Hepatocyte (in vitro differentiated cells): ENCODE data around the gene PPID. TPM values are rescaled to one million over a fixed set of nuclear protein-coding genes. Genes with fewer than 3 reads are reported as not detected.

ENCODE experiments used
- DNase-seq: peaks from one replicate; pipeline ENCODE4 v3.0.0-alpha.2; 2016; ENCODE audit warnings: low spot score
- H2AFZ ChIP-seq: fragments of 200-600 bp; sonication (generic); 2 replicates; pipeline ENCODE4 v1.6.0; 2016; ENCODE audit warnings: antibody characterized with exemption, mild to moderate bottlenecking
- H3K27ac ChIP-seq: fragments of 200-600 bp; sonication (generic); 2 replicates; pipeline ENCODE4 v1.5.1; 2016; ENCODE audit warnings: mild to moderate bottlenecking
- H3K27me3 ChIP-seq: fragments of 200-600 bp; sonication (generic); 2 replicates; pipeline ENCODE4 v1.6.1; 2016
- H3K36me3 ChIP-seq: fragments of 200-600 bp; sonication (generic); replicated peaks from 2 replicates; pipeline ENCODE4 v1.5.1; 2016; ENCODE audit warnings: low read depth; ENCODE audit not compliant: insufficient read depth
- H3K4me1 ChIP-seq: fragments of 200-600 bp; sonication (generic); 2 replicates; pipeline ENCODE4 v1.5.1; 2016; ENCODE audit warnings: mild to moderate bottlenecking, moderate library complexity; ENCODE audit not compliant: insufficient read depth
- H3K4me2 ChIP-seq: fragments of 200-600 bp; sonication (generic); 2 replicates; pipeline ENCODE4 v1.6.0; 2016
- H3K4me3 ChIP-seq: fragments of 200-600 bp; sonication (generic); 2 replicates; pipeline ENCODE4 v1.5.1; 2016; ENCODE audit warnings: mild to moderate bottlenecking
- H3K79me2 ChIP-seq: fragments of 200-600 bp; sonication (generic); 2 replicates; pipeline ENCODE4 v1.6.0; 2017; ENCODE audit warnings: mild to moderate bottlenecking
- H3K9me2 ChIP-seq: fragments of 200-600 bp; sonication (generic); replicated peaks from 2 replicates; pipeline ENCODE4 v1.6.0; 2017; ENCODE audit warnings: mild to moderate bottlenecking; ENCODE audit not compliant: insufficient read depth
- H3K9me3 ChIP-seq: fragments of 200-600 bp; sonication (generic); 2 replicates; pipeline ENCODE4 v1.5.1; 2016; ENCODE audit warnings: low read depth, mild to moderate bottlenecking
- H4K20me1 ChIP-seq: fragments of 200-600 bp; sonication (generic); 2 replicates; pipeline ENCODE4 v1.6.0; 2016; ENCODE audit warnings: mild to moderate bottlenecking; ENCODE audit not compliant: insufficient read depth, poor library complexity, severe bottlenecking
- EZH2 ChIP-seq: fragments of 200-600 bp; sonication (generic); IDR thresholded peaks from 2 replicates; pipeline ENCODE4 v1.6.1; 2016; ENCODE audit warnings: antibody characterized with exemption, mild to moderate bottlenecking, borderline replicate concordance
- EZH2phosphoT487 ChIP-seq: fragments of 200-600 bp; sonication (generic); IDR thresholded peaks from one replicate; pipeline ENCODE4 v1.6.1; 2018; ENCODE audit warnings: antibody characterized with exemption, mild to moderate bottlenecking, low read depth, moderate library complexity; ENCODE audit not compliant: unreplicated experiment, severe bottlenecking
- WGBS: methylation state at CpG from one replicate; pipeline ENCODE4 v1.1.6; 2016; ENCODE audit warnings: low lambda C conversion rate; ENCODE audit errors: missing lambda C conversion rate; 5-methylcytosine and 5-hydroxymethylcytosine counted together
- polyA plus RNA-seq: library from polyadenylated mRNA; unstranded; fragments of >200 nt; fragmentation: Nextera tagmentation; extraction: Ambion mirVana; gene quantifications from 2 replicates; pipeline ENCODE4 v1.2.1, GENCODE V29; 2016
- total RNA-seq: library from RNA; depleted of rRNA; stranded (reverse); fragments of >200 nt; gene quantifications from 2 replicates; pipeline ENCODE4 v1.2.3, GENCODE V29; 2014
- TF ChIP-seq, protein P1 (sequence below): fragments of 200-600 bp; sonication (generic); IDR thresholded peaks from 2 replicates; pipeline ENCODE4 v1.5.1; 2016; ENCODE audit warnings: antibody characterized with exemption, mild to moderate bottlenecking; ENCODE audit not compliant: poor library complexity

Gene PPID
- total RNA-seq: 41.2 and 48.2 TPM in 2 replicates
- 43.1 and 49.3 TPM in 2 replicates for polyA plus RNA-seq

- Histone ChIP-seq H3K36me3 (no peaks in the 10 kb centered on the region), H3K27ac (peak within 1 kb of the TSS; percentile 98), H3K27me3 (no peaks in the 10 kb centered on the region), H3K9me2 (no peaks in the 10 kb centered on the region), H3K4me3 (peak within 1 kb of the TSS; percentile 82), H3K9me3 (no peaks in the 10 kb centered on the region), H3K4me1 (no peaks in the 10 kb centered on the region), H2AFZ (peak within 1 kb of the TSS; percentile 98), H3K79me2 (peaks cover 29% of the 10 kb centered on the region), H4K20me1 (no peaks in the 10 kb centered on the region), H3K4me2 (peak within 1 kb of the TSS; percentile 83)
- WGBS: 3% methylated on average over 65 of the region's 65 CpGs
- TF ChIP-seq EZH2phosphoT487: no peak
- TF ChIP-seq, protein P1, sequence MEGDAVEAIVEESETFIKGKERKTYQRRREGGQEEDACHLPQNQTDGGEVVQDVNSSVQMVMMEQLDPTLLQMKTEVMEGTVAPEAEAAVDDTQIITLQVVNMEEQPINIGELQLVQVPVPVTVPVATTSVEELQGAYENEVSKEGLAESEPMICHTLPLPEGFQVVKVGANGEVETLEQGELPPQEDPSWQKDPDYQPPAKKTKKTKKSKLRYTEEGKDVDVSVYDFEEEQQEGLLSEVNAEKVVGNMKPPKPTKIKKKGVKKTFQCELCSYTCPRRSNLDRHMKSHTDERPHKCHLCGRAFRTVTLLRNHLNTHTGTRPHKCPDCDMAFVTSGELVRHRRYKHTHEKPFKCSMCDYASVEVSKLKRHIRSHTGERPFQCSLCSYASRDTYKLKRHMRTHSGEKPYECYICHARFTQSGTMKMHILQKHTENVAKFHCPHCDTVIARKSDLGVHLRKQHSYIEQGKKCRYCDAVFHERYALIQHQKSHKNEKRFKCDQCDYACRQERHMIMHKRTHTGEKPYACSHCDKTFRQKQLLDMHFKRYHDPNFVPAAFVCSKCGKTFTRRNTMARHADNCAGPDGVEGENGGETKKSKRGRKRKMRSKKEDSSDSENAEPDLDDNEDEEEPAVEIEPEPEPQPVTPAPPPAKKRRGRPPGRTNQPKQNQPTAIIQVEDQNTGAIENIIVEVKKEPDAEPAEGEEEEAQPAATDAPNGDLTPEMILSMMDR: no peak
- no peak for TF ChIP-seq EZH2
- peak; percentile 90 for DNase-seq
These were observed at the start of gene PPID for GRCh38 chr4:158722917-158723793. Gene PPID, minus strand, starts transcription at chr4:158723396. Its CDS starts 108 bp downstream, at chr4:158723288.

GRCh38 chr4:158771776-158772175 lies 48.6 kb upstream of the PPID start:
- Histone ChIP-seq H3K79me2 (peaks cover 73% of the 10 kb centered on the region), H3K27ac (no peak overlapping the region)

GRCh38 chr4:158770671-158771070 lies 47.5 kb upstream of the PPID start:
- Histone ChIP-seq H3K9me3 (no peaks in the 10 kb centered on the region), H2AFZ (no peak overlapping the region), H3K4me1 (peaks cover 18% of the 10 kb centered on the region), H3K27ac (no peak overlapping the region), H3K79me2 (peaks cover 62% of the 10 kb centered on the region), H4K20me1 (no peaks in the 10 kb centered on the region), H3K36me3 (no peaks in the 10 kb centered on the region), H3K9me2 (no peaks in the 10 kb centered on the region), H3K4me2 (peak overlapping the region; percentile 82), H3K27me3 (no peaks in the 10 kb centered on the region), H3K4me3 (no peak overlapping the region)
- 98% methylated on average over 5 of the region's 5 CpGs for WGBS
- DNase-seq: no peak
- TF ChIP-seq, protein P1: no peak
- no peak for TF ChIP-seq EZH2phosphoT487
- no peak for TF ChIP-seq EZH2

More at GRCh38 chr4:158771776-158772175, 48.6 kb upstream of the PPID start:
- TF ChIP-seq EZH2: no peak
- TF ChIP-seq, protein P1: no peak
- TF ChIP-seq EZH2phosphoT487: no peak
- H3K36me3 ChIP-seq: no peaks in the 10 kb centered on the region
- no peak overlapping the region for H3K4me3 ChIP-seq
- H3K27me3 ChIP-seq: no peaks in the 10 kb centered on the region
- peaks cover 28% of the 10 kb centered on the region for H3K4me1 ChIP-seq
- no peak for DNase-seq
- H3K9me2 ChIP-seq: no peaks in the 10 kb centered on the region
- H3K9me3 ChIP-seq: no peaks in the 10 kb centered on the region
- WGBS: 90% methylated on average over 2 of the region's 2 CpGs
- peak overlapping the region; percentile 82 for H3K4me2 ChIP-seq
- no peaks in the 10 kb centered on the region for H4K20me1 ChIP-seq
- no peak overlapping the region for H2AFZ ChIP-seq
